HepG2 (cell line): Measurements from ENCODE around the gene CEP89. TPM values are rescaled to one million over a fixed set of nuclear protein-coding genes. Genes with fewer than 3 reads are reported as not detected.

Source experiments
- ATAC-seq: fragments of 200-7000 bp; cut with Tn5 transposase; 3 replicates; pipeline ENCODE4 v1.9.1; 2020; ENCODE audit warnings: mild to moderate bottlenecking, moderate library complexity
- BruUV-seq: library from RNA; stranded (reverse); fragments of 400-500 nt; replicated peaks from 2 replicates; lab custom pipeline; 2021; lab: Mats Ljungman, UMichigan
- CTCF ChIA-PET: fragments of 300-600 bp; formaldehyde crosslinking; extraction: SDS; loops from one replicate; lab custom pipeline; 2021; ENCODE audit warnings: low total read pairs, inconsistent platforms, low intra/inter-chr PET ratio; lab: Yijun Ruan, JAX
- POLR2A ChIA-PET: fragments of 350-600 bp; sonication (Branson Sonifier 250); formaldehyde crosslinking; loops from one replicate; lab custom pipeline; 2020; ENCODE audit warnings: antibody characterized with exemption, inconsistent platforms; lab: Yijun Ruan, JAX
- DNase-seq: peaks from one replicate; pipeline ENCODE4 v3.0.0-alpha.2; 2015; ENCODE audit warnings: low spot score
- FAIRE-seq: peaks from 3 replicates; lab custom pipeline; 2011; peaks lifted over from hg19 to GRCh38; lab: Jason Lieb, UNC
- H2AFZ ChIP-seq: one replicate; pipeline ENCODE4 v1.6.1; 2011; ENCODE audit warnings: low read length, inconsistent platforms
- H3K27ac ChIP-seq: fragments of 300-600 bp; 3 replicates; pipeline ENCODE4 v1.8.0; 2011; ENCODE audit warnings: mixed run types, mild to moderate bottlenecking, mixed read lengths, low read length, inconsistent platforms; ENCODE audit not compliant: insufficient read depth; ENCODE audit errors: extremely low read length
- H3K27me3 ChIP-seq, 2 experiments: fragments of 200-600 bp in 1 of 2; 2 replicates in 1 of 2; 3 replicates in 1 of 2; pipeline versions ENCODE4 v1.6.0 to v1.8.0; 2011; ENCODE audit warnings: low read length in 2 of 2, mild to moderate bottlenecking in 2 of 2, moderate library complexity in 2 of 2, inconsistent platforms in 1 of 2; ENCODE audit not compliant: insufficient read depth in 2 of 2, control insufficient read depth in 1 of 2
- H3K36me3 ChIP-seq, 2 experiments: fragments of 200-600 bp in 1 of 2; replicated peaks in 1 of 2; 2 replicates in 1 of 2; 3 replicates in 1 of 2; pipeline versions ENCODE4 v1.5.1 to v1.8.0; 2011; ENCODE audit warnings: low read length in 2 of 2, inconsistent platforms in 1 of 2; ENCODE audit not compliant: insufficient read depth in 2 of 2, control insufficient read depth in 1 of 2
- H3K4me1 ChIP-seq: 2 replicates; pipeline ENCODE4 v1.5.1; 2012; ENCODE audit warnings: low read length, inconsistent platforms; ENCODE audit not compliant: insufficient read depth
- H3K4me2 ChIP-seq: 2 replicates; pipeline ENCODE4 v1.6.0; 2011; ENCODE audit warnings: low read depth, low read length, inconsistent platforms
- H3K4me3 ChIP-seq, 3 experiments: fragments of 200-600 bp in 1 of 3; sonication (generic), shearing (Covaris generic) in 1 of 3; replicated peaks in 1 of 3; 2 replicates each; pipeline ENCODE4 v1.5.1; 2011 to 2016; ENCODE audit warnings: low read length in 3 of 3, inconsistent platforms in 2 of 3, low read depth in 2 of 3, mild to moderate bottlenecking in 2 of 3, control low read depth in 1 of 3, mixed read lengths in 1 of 3; ENCODE audit not compliant: insufficient read depth in 1 of 3
- H3K79me2 ChIP-seq: one replicate; pipeline ENCODE4 v1.6.1; 2011; ENCODE audit warnings: low read length, inconsistent platforms; ENCODE audit not compliant: insufficient read depth
- H3K9ac ChIP-seq: 2 replicates; pipeline ENCODE4 v1.6.0; 2011; ENCODE audit warnings: mild to moderate bottlenecking, low read depth, low read length, inconsistent platforms; ENCODE audit not compliant: insufficient read depth
- H3K9me3 ChIP-seq: 2 replicates; pipeline ENCODE4 v1.5.1; 2012; ENCODE audit warnings: mild to moderate bottlenecking, low read length
- H4K20me1 ChIP-seq: 2 replicates; pipeline ENCODE4 v1.6.0; 2011; ENCODE audit warnings: inconsistent platforms, mild to moderate bottlenecking, low read length, moderate library complexity; ENCODE audit not compliant: insufficient read depth
- ATF1 ChIP-seq: IDR thresholded peaks from 2 replicates; pipeline ENCODE4 v1.6.1; 2016; ENCODE audit warnings: mild to moderate bottlenecking, control low read depth
- BRCA1 ChIP-seq: sonication (generic); formaldehyde crosslinking; IDR thresholded peaks from 2 replicates; pipeline ENCODE4 v1.4.0; 2020; ENCODE audit warnings: missing genetic modification reagents
- MTA1 ChIP-seq: sonication (generic); formaldehyde crosslinking; IDR thresholded peaks from 2 replicates; pipeline ENCODE4 v1.4.0; 2020; ENCODE audit warnings: missing genetic modification reagents, mild to moderate bottlenecking, borderline replicate concordance
- MYNN ChIP-seq: sonication (generic); formaldehyde crosslinking; IDR thresholded peaks from 2 replicates; pipeline ENCODE4 v1.4.0; 2020; ENCODE audit warnings: mild to moderate bottlenecking, low read depth, missing genetic modification reagents
- PPARG ChIP-seq: conservative IDR thresholded peaks from 2 replicates; pipeline ENCODE4 v1.6.1; 2016; ENCODE audit warnings: missing biosample characterization, missing genetic modification reagents
- ZNF101 ChIP-seq: sonication (generic); formaldehyde crosslinking; IDR thresholded peaks from 2 replicates; pipeline ENCODE4 v1.4.0; 2020; ENCODE audit warnings: mild to moderate bottlenecking, low read depth, missing genetic modification reagents, borderline replicate concordance
- ZNF17 ChIP-seq: sonication (generic); formaldehyde crosslinking; IDR thresholded peaks from 2 replicates; pipeline ENCODE4 v1.5.0; 2020; ENCODE audit warnings: mild to moderate bottlenecking, missing genetic modification reagents
- ZNF451 ChIP-seq: sonication (generic); formaldehyde crosslinking; IDR thresholded peaks from 2 replicates; pipeline ENCODE4 v1.5.0; 2020; ENCODE audit warnings: mild to moderate bottlenecking, missing genetic modification reagents
- ZNF530 ChIP-seq: sonication (generic); formaldehyde crosslinking; IDR thresholded peaks from 2 replicates; pipeline ENCODE4 v1.5.0; 2020; ENCODE audit warnings: low read depth, mild to moderate bottlenecking, missing genetic modification reagents
- ZNF746 ChIP-seq: sonication (generic); formaldehyde crosslinking; IDR thresholded peaks from 2 replicates; pipeline ENCODE4 v1.8.0; 2022; ENCODE audit warnings: mild to moderate bottlenecking, missing genetic modification reagents
- ZNF777 ChIP-seq: sonication (generic); formaldehyde crosslinking; IDR thresholded peaks from 2 replicates; pipeline ENCODE4 v1.4.0; 2020; ENCODE audit warnings: missing genetic modification reagents
- ZSCAN25 ChIP-seq: sonication (generic); formaldehyde crosslinking; IDR thresholded peaks from 2 replicates; pipeline ENCODE4 v1.8.0; 2022; ENCODE audit warnings: mild to moderate bottlenecking, missing genetic modification reagents
- WGBS: methylation state at CpG from one replicate; pipeline ENCODE4 v1.1.6; 2017; ENCODE audit warnings: low lambda C conversion rate; 5-methylcytosine and 5-hydroxymethylcytosine counted together
- in situ Hi-C: cut with HindIII; loops from 2 replicates; pipeline ENCODE4 v1.10.0; 2017; ENCODE audit warnings: low pct_unique_long_range_greater_than_20kb; ENCODE audit not compliant: extremely low pct_ligation_motif_present
- intact Hi-C: fragments of 100-400 bp; cut with micrococcal nuclease; formaldehyde crosslinking; loops from one replicate; pipeline ENCODE4 v1.10.0; 2022; ENCODE audit not compliant: unreplicated experiment
- polyA plus RNA-seq, 8 experiments: library from polyadenylated mRNA; depleted of rRNA in 3 of 8; stranded (reverse) in 7 of 8; unstranded in 1 of 8; fragments of >200 nt; fragmentation: Illumina TruSeq in 4 of 8; extraction: Trizol in 4 of 8; gene quantifications; 2 replicates each; pipeline versions ENCODE4 v1.2.1 to v1.2.3, GENCODE V29; 2011 to 2016; ENCODE audit warnings: low read depth in 4 of 8, missing spikeins in 1 of 8, mixed read lengths in 1 of 8; ENCODE audit not compliant: insufficient read depth in 1 of 8
- total RNA-seq, 5 experiments: library from RNA; depleted of rRNA; stranded (reverse); fragments of >200 nt; fragmentation: Illumina TruSeq; extraction: Trizol; gene quantifications; 2 replicates each; pipeline ENCODE4 v1.2.3, GENCODE V29; 2016; ENCODE audit warnings: low read depth in 1 of 5
- TF ChIP-seq, protein P1 (sequence below): fragments of 450-650 bp; IDR thresholded peaks from 2 replicates; pipeline ENCODE4 v1.6.1; 2017
- TF ChIP-seq, protein P2 (sequence below): sonication (generic); formaldehyde crosslinking; IDR thresholded peaks from 2 replicates; pipeline ENCODE4 v1.4.0; 2020; ENCODE audit warnings: missing genetic modification reagents
- TF ChIP-seq, protein P3 (sequence below), 2 experiments: fragments of 450-650 bp in 1 of 2; sonication (generic) in 1 of 2; formaldehyde crosslinking; IDR thresholded peaks; 2 replicates each; pipeline versions ENCODE4 v1.5.0 to v1.8.0; 2020 to 2022; ENCODE audit warnings: mild to moderate bottlenecking in 1 of 2, missing genetic modification reagents in 1 of 2

The CEP89 gene
- total and polyA plus RNA-seq, 2 of the 13 experiments (the other 11 are each of a cell fraction or from before 2014, with no cell fraction given) = 7.2 to 10.9 TPM

DNA sequence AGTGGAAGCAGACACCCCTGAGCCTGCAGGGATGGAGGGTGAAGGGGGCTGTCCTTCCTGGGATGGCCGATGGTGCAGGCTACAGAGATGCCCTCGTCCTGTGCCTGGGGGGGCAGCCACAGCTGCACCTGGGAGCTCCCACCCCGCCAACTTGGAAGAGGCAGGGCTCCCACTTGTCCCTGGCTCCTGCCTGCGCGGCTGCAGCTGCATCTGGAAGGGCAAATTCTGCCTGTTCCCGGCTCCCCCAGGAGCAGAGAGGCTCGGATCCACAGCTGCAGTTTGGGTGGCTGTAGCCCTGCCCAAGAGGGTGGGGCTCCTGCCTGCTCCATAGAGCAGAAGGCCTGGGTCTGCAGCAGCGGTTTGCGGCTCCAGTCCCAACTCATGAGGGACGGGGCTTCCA is 2.2 kb downstream of the CEP89 start:
- H3K4me3 ChIP-seq = no peak overlapping the region; a peak in 1 of 6 replicates
- no peak overlapping the region for H2AFZ ChIP-seq
- TF ChIP-seq ZNF17 (CRISPR knock-in tag) (no peak), ZNF777 (CRISPR knock-in tag) (no peak), MYNN (CRISPR knock-in tag) (no peak), BRCA1 (CRISPR knock-in tag) (no peak), ZNF451 (CRISPR knock-in tag) (no peak), MTA1 (CRISPR knock-in tag) (no peak), ZNF746 (CRISPR knock-in tag) (no peak), PPARG (CRISPR knock-in tag) (no peak), ATF1 (CRISPR knock-in tag) (no peak), ZNF101 (CRISPR knock-in tag) (no peak), ZSCAN25 (CRISPR knock-in tag) (no peak), ZNF530 (CRISPR knock-in tag) (no peak)
- TF ChIP-seq, protein P1, sequence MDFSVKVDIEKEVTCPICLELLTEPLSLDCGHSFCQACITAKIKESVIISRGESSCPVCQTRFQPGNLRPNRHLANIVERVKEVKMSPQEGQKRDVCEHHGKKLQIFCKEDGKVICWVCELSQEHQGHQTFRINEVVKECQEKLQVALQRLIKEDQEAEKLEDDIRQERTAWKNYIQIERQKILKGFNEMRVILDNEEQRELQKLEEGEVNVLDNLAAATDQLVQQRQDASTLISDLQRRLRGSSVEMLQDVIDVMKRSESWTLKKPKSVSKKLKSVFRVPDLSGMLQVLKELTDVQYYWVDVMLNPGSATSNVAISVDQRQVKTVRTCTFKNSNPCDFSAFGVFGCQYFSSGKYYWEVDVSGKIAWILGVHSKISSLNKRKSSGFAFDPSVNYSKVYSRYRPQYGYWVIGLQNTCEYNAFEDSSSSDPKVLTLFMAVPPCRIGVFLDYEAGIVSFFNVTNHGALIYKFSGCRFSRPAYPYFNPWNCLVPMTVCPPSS = no peak
- TF ChIP-seq, protein P2, sequence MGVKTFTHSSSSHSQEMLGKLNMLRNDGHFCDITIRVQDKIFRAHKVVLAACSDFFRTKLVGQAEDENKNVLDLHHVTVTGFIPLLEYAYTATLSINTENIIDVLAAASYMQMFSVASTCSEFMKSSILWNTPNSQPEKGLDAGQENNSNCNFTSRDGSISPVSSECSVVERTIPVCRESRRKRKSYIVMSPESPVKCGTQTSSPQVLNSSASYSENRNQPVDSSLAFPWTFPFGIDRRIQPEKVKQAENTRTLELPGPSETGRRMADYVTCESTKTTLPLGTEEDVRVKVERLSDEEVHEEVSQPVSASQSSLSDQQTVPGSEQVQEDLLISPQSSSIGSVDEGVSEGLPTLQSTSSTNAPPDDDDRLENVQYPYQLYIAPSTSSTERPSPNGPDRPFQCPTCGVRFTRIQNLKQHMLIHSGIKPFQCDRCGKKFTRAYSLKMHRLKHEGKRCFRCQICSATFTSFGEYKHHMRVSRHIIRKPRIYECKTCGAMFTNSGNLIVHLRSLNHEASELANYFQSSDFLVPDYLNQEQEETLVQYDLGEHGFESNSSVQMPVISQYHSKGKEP (CRISPR knock-in tag) = no peak
- TF ChIP-seq, protein P3, sequence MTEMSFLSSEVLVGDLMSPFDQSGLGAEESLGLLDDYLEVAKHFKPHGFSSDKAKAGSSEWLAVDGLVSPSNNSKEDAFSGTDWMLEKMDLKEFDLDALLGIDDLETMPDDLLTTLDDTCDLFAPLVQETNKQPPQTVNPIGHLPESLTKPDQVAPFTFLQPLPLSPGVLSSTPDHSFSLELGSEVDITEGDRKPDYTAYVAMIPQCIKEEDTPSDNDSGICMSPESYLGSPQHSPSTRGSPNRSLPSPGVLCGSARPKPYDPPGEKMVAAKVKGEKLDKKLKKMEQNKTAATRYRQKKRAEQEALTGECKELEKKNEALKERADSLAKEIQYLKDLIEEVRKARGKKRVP (CRISPR knock-in tag; IDR thresholded peaks at IDR 0.05) = no peak
- 85% methylated on average over 2 of the region's 10 CpGs for WGBS
- H3K27me3 ChIP-seq = no peaks in the 10 kb centered on the region; a peak in 1 of 5 replicates
- in situ Hi-C loops = no loop called here
- peaks cover 9% of the 10 kb centered on the region for H3K79me2 ChIP-seq
- FAIRE-seq (no peak), DNase-seq (no peak), ATAC-seq (no peak)
- ChIA-PET POLR2A (no interaction called here), CTCF (no interaction called here)
- peaks cover 3 to 4% of the 10 kb centered on the region in 2 experiments; a peak in 3 of 5 replicates for H3K36me3 ChIP-seq
- no peak overlapping the region for H3K4me2 ChIP-seq
- intact Hi-C loops = no loop called here
- H3K9me3 ChIP-seq = no peaks in the 10 kb centered on the region
- peaks cover 19% of the 10 kb centered on the region for H3K4me1 ChIP-seq
- no peak overlapping the region for H3K9ac ChIP-seq
- no TSS peak for BruUV-seq
- no peaks in the 10 kb centered on the region for H4K20me1 ChIP-seq
- H3K27ac ChIP-seq = no peak overlapping the region
